Measurements from ENCODE around the gene C1orf159.

Gene C1orf159

GRCh38 chr1:1130206-1131120 is 14.6 kb upstream of the C1orf159 start:
- no peak for DNase-seq

- DNase-seq, result no peak
Measured at GRCh38 chr1:1129381-1129821, 13.5 kb upstream of the C1orf159 start.

GRCh38 chr1:1128454-1129139 is 12.7 kb upstream of the C1orf159 start:
- no peak for DNase-seq

- DNase-seq, result no peak
Measured at GRCh38 chr1:1127551-1128451, 11.9 kb upstream of the C1orf159 start.

- DNase-seq, result no peak
Measured at GRCh38 chr1:1125945-1126344, 10.1 kb upstream of the C1orf159 start.

- no peak for DNase-seq
Measured at GRCh38 chr1:1124786-1125642, 9.1 kb upstream of the C1orf159 start.

GRCh38 chr1:1124508-1124785 is 8.6 kb upstream of the C1orf159 start:
- no peak for DNase-seq

GRCh38 chr1:1123581-1124507 is 8.0 kb upstream of the C1orf159 start:
- DNase-seq, result no peak

- no peak for DNase-seq
Measured at GRCh38 chr1:1122981-1123480, 7.1 kb upstream of the C1orf159 start.

- DNase-seq, result peak; percentile 85
Measured at GRCh38 chr1:1122078-1122811, 6.4 kb upstream of the C1orf159 start.

GRCh38 chr1:1121611-1122077 is 5.8 kb upstream of the C1orf159 start:
- DNase-seq, result no peak

- DNase-seq, result no peak
Measured at GRCh38 chr1:1120866-1121591, 5.1 kb upstream of the C1orf159 start.

GRCh38 chr1:1120096-1120495 is 4.2 kb upstream of the C1orf159 start:
- no peak for DNase-seq

- DNase-seq, result no peak
Measured at GRCh38 chr1:1119272-1119890, 3.5 kb upstream of the C1orf159 start.

- DNase-seq, result no peak
Measured at GRCh38 chr1:1118876-1119220, 3.0 kb upstream of the C1orf159 start.

- DNase-seq, result no peak
Measured at GRCh38 chr1:1118011-1118875, 2.4 kb upstream of the C1orf159 start.

- DNase-seq, result no peak
Measured at GRCh38 chr1:1117469-1117831, 1.6 kb upstream of the C1orf159 start.

Measured in CD4-positive, alpha-beta T cell treated with Interleukin-12 subunit alpha and Interleukin-12 subunit beta, for 1 hour (primary cell).